NCI-H510A (cell line): ENCODE results near the gene MPST.
"Not testable (repeated sequence)": the region's sequence is repeated elsewhere in the genome, so short reads cannot be mapped to it uniquely, and the experiment has no call there.

Experiments
- DNase-seq: peaks from one replicate; lab custom pipeline; 2025; lab: John Stamatoyannopoulos, UW

Gene MPST

GRCh38 chr22:37019309-37020191, at the start of gene MPST, which contains the start of gene TST:
Gene MPST (plus strand): TSS chr22:37019742. CDS start chr22:37019837, 95 bp downstream.
Gene TST (minus strand): TSS chr22:37019447. CDS start chr22:37018732, 715 bp downstream.
- DNase-seq, result peak; percentile 30

DNA sequence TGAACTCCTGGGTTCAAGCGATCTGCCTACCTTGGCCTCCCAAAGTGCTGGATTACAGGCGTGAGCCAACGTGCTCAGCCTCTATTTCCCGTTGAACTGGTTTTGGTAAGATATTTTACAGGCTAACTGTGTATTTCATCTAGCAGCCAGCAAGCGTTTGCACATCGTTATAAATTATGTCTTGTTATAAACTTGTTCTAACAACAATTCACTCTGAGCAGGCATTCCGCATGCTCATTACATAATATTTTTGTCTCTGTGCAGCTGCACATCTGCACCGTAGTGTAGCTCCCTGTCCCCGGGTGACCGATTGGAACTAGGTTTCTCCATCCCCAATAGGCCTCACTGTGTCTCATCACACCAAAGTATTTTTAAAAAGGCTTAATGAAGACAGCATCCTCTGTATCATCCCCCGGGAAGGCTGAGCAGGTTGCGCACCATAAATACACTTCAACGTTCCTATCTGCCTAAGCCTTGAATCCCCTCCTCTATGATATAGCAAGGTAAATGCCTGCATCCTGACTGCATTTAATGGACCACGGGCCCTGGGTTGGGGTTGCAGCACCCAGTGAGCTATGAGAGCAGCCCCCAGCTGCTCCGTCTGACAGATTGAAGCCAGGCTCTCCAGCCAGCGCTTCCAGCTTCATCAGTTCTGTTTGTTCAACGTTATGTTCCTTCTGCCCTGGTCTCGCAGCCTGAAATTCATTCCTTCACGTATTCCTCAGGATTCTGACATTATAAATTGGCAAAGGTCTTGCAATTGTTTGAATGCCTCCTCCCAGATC, 48.0 kb upstream of the MPST start:
- DNase-seq, result no peak

DNA sequence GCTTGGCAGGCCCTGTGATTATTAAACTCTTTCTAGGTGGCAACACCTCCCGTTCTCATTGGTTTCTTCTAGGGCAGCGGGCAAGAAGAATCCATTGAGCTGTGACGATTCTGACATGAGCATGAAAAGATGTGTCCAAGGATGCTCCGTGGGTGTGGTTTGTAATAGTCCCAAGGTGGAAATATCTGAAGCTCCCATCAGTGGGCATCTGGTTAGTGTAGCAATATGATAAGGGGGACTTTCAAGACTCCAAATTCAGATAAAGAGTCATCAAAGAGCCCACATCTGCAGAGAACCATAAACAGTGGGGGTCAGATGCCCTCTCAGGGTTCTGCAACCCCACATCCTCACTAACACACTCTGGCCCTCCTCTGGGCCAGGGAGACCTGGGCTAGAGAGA, 42.9 kb upstream of the MPST start:
- no peak for DNase-seq

DNA sequence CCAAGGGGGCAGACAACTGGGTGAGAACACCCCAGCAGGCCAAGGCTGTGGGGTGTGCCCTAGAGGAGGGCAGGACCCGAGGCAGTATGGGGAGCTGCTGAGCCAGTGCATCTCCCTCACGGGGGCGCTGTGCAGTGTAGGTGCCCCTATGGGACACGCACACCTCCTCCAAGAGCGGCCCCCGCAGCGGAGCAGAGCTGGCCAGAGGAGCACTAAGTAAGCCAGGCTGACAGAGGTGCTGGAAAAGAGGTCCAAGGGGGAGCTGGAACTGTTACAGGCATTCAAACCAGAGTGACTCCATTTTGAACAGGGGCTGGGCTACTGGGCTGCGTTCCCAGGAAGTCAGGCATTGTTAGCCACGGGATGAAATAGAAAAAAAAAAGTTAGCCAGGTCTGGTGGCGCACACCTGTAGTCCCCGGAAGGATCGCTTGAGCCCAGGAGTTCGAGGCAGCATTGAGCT, 42.1 kb upstream of the MPST start:
- DNase-seq, result no peak

GRCh38 chr22:36977947-36978660, 41.4 kb upstream of the MPST start:
- peak; percentile 40 for DNase-seq

- no peak for DNase-seq
Observed at GRCh38 chr22:36979016-36979910, 40.3 kb upstream of the MPST start.

- no peak for DNase-seq
Observed at GRCh38 chr22:36981247-36981775, 38.2 kb upstream of the MPST start.

- DNase-seq, result no peak
Observed at GRCh38 chr22:36982136-36982535, 37.4 kb upstream of the MPST start.

- no peak for DNase-seq
Observed at GRCh38 chr22:36985211-36985889, 34.2 kb upstream of the MPST start.

DNA sequence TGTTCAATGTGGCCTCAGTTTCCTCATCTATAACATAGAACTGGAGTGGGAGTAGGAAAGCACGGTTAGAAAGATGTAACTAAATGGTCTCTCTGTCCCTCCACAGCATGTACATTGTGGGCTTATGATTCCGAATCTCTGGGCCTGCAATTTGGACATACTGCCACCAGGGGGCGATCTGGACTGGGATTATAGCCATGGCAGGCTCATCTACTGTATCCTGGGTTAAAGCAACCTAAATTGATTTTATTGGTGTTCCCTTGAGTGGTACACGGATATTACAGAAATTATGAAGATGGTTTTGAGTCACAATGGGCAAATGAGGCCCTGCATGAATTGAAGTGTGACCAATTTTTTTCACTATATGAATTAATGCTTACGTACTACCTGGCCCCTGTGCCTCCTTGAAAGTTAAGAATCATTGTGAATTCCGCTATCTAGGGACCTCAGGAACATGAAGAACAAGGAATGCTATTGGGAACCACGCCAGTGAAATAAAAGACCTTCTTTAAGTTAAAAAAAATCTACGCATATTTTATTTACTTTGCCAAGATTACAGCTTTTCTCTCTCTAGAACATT, 33.2 kb upstream of the MPST start:
- DNase-seq, result no peak

DNA sequence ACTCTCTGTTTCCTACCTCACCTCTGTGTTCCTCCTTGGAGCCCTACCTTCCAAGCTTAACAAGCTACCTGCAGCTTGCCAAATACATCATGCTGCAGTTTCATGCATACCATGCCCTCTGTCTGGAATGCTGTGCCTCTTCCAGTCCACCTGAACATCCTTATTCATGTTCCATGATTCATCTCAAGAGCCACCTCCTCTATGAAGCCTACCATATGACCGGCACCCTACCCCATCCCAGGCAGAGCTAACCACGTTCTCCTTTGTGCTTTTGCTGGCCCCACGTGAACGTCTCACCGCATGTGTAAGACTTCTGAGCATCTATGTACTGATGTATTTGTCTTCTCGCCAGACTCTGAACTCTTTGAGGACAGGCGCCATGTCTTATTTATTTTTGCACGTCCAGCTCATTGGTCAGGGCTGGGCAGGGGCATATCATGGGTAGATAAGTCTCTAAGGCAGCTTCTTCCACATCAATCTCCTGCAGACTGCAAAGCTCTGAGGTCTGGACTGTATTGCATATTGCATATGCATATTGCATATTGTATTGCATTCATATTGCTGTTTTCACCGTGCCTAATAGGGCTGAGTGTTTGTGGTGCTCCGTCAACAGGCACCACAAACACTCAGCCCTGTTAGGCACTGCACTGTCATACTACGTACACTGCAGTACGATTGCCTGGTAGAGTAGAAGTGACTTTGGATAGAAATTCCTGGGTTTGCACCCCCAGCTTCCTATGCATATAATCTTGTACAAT, 31.3 kb upstream of the MPST start:
- no peak for DNase-seq

GRCh38 chr22:36989012-36989411, 30.5 kb upstream of the MPST start:
- not testable (repeated sequence) for DNase-seq

GRCh38 chr22:36990457-36990856, 29.1 kb upstream of the MPST start:
- no peak for DNase-seq

DNA sequence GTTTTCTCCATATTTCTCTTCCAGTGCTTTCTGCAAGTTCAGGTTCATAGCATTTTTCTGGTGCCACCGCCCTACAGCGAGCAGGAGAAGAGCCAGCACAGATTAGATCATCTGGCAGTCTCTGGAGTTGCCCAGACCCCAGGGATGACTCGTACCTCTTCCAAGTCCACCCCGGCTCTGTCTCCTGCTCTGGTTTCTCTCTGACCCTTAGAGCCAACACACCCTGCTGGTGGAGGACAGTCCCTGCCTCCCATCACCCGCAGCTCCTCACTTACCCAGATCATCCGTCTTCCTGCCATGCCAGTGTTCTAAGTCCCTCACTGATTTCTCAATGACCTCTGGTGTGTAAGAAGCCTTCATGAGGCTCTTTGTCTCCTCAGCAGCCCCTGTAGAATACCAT, 28.3 kb upstream of the MPST start:
- no peak for DNase-seq

GRCh38 chr22:36997746-36998145, 21.8 kb upstream of the MPST start:
- DNase-seq, result no peak

- no peak for DNase-seq
Observed at GRCh38 chr22:36998620-36999351, 20.8 kb upstream of the MPST start.

- no peak for DNase-seq
Observed at GRCh38 chr22:36999463-36999862, 20.1 kb upstream of the MPST start.
